H9 (cell line): Measurements from ENCODE around the gene MRPL43. TPM values are rescaled to one million over a fixed set of nuclear protein-coding genes. Genes with fewer than 3 reads are reported as not detected.

Experiments
- DNase-seq: peaks from one replicate; pipeline ENCODE4 v3.0.0-alpha.2; 2017
- H2AFZ ChIP-seq: one replicate; pipeline ENCODE4 v1.6.1; 2013; ENCODE audit warnings: mild to moderate bottlenecking, low read length, control low read depth, moderate library complexity
- H2AK5ac ChIP-seq: 2 replicates; pipeline ENCODE4 v1.6.1; 2013; ENCODE audit warnings: low read length, control low read depth, mixed read lengths; ENCODE audit not compliant: insufficient read length
- H2BK120ac ChIP-seq: one replicate; pipeline ENCODE4 v1.6.1; 2013; ENCODE audit warnings: low read depth, mild to moderate bottlenecking, low read length, control low read depth, inconsistent platforms; ENCODE audit not compliant: poor library complexity, severe bottlenecking
- H2BK12ac ChIP-seq: 2 replicates; pipeline ENCODE4 v1.6.1; 2013; ENCODE audit warnings: low read length, control low read depth, mixed read lengths, low read depth; ENCODE audit not compliant: insufficient read length
- H2BK15ac ChIP-seq: 2 replicates; pipeline ENCODE4 v1.6.1; 2013; ENCODE audit warnings: low read depth, low read length, control low read depth
- H2BK20ac ChIP-seq: one replicate; pipeline ENCODE4 v1.6.1; 2013; ENCODE audit warnings: low read depth, mild to moderate bottlenecking, low read length, control low read depth, inconsistent platforms; ENCODE audit not compliant: poor library complexity, severe bottlenecking
- H2BK5ac ChIP-seq: 2 replicates; pipeline ENCODE4 v1.6.1; 2013; ENCODE audit warnings: low read length, control low read depth, mixed read lengths; ENCODE audit not compliant: insufficient read length
- H3K14ac ChIP-seq: 2 replicates; pipeline ENCODE4 v1.6.1; 2013; ENCODE audit warnings: low read length, control low read depth; ENCODE audit not compliant: insufficient read depth
- H3K18ac ChIP-seq: 2 replicates; pipeline ENCODE4 v1.6.1; 2013; ENCODE audit warnings: low read depth, mild to moderate bottlenecking, mixed read lengths, low read length, control low read depth; ENCODE audit not compliant: insufficient read length
- H3K23ac ChIP-seq: 2 replicates; pipeline ENCODE4 v1.6.1; 2013; ENCODE audit warnings: low read length, control low read depth, mixed read lengths, low read depth; ENCODE audit not compliant: insufficient read length
- H3K23me2 ChIP-seq: 2 replicates; pipeline ENCODE4 v1.6.1; 2013; ENCODE audit warnings: low read depth, mild to moderate bottlenecking, mixed read lengths, low read length, control low read depth; ENCODE audit not compliant: insufficient read length, poor library complexity, severe bottlenecking
- H3K27ac ChIP-seq: 2 replicates; pipeline ENCODE4 v1.5.1; 2013; ENCODE audit warnings: low read length, control low read depth, mixed read lengths, low read depth; ENCODE audit not compliant: insufficient read length
- H3K27me3 ChIP-seq: 2 replicates; pipeline ENCODE4 v1.6.1; 2013; ENCODE audit warnings: low read length, control low read depth, inconsistent platforms; ENCODE audit not compliant: insufficient read depth
- H3K4ac ChIP-seq: 2 replicates; pipeline ENCODE4 v1.6.1; 2013; ENCODE audit warnings: low read depth, mild to moderate bottlenecking, control low read depth, inconsistent platforms, low read length, moderate library complexity
- H3K4me1 ChIP-seq: 2 replicates; pipeline ENCODE4 v1.6.1; 2013; ENCODE audit warnings: low read length, control low read depth, inconsistent platforms; ENCODE audit not compliant: insufficient read depth
- H3K4me2 ChIP-seq: 2 replicates; pipeline ENCODE4 v1.6.1; 2013; ENCODE audit warnings: low read length, control low read depth, mixed read lengths; ENCODE audit not compliant: insufficient read length, insufficient read depth
- H3K56ac ChIP-seq: 2 replicates; pipeline ENCODE4 v1.6.1; 2013; ENCODE audit warnings: low read depth, mild to moderate bottlenecking, mixed read lengths, low read length, control low read depth; ENCODE audit not compliant: insufficient read length
- H3K79me1 ChIP-seq: 2 replicates; pipeline ENCODE4 v1.6.1; 2013; ENCODE audit warnings: low read depth, mild to moderate bottlenecking, moderate library complexity, low read length, control low read depth, inconsistent platforms; ENCODE audit not compliant: insufficient read depth, poor library complexity, severe bottlenecking
- H3K79me2 ChIP-seq: 2 replicates; pipeline ENCODE4 v1.6.1; 2013; ENCODE audit warnings: low read length, control low read depth, inconsistent platforms; ENCODE audit not compliant: insufficient read depth
- H3K9ac ChIP-seq: 2 replicates; pipeline ENCODE4 v1.6.1; 2013; ENCODE audit warnings: low read length, control low read depth, mixed read lengths; ENCODE audit not compliant: insufficient read length; ENCODE audit errors: extremely low read depth
- H3K9me3 ChIP-seq: one replicate; pipeline ENCODE4 v1.6.1; 2013; ENCODE audit warnings: low read depth, low read length, inconsistent platforms; ENCODE audit not compliant: control insufficient read depth
- H3T11ph ChIP-seq: one replicate; pipeline ENCODE4 v1.6.1; 2013; ENCODE audit warnings: mild to moderate bottlenecking, low read length, control low read depth, inconsistent platforms
- H4K20me1 ChIP-seq: one replicate; pipeline ENCODE4 v1.6.1; 2013; ENCODE audit not compliant: control insufficient read depth, insufficient read length, insufficient read depth
- H4K5ac ChIP-seq: 2 replicates; pipeline ENCODE4 v1.6.1; 2013; ENCODE audit warnings: low read depth, mild to moderate bottlenecking, mixed read lengths, low read length, control low read depth; ENCODE audit not compliant: insufficient read length
- H4K8ac ChIP-seq: replicated peaks from 2 replicates; pipeline ENCODE4 v1.6.1; 2013; ENCODE audit warnings: low read length, control low read depth, mixed read lengths, low read depth; ENCODE audit not compliant: insufficient read length
- H4K91ac ChIP-seq: 2 replicates; pipeline ENCODE4 v1.6.1; 2013; ENCODE audit warnings: low read depth, mild to moderate bottlenecking, moderate library complexity, mixed read lengths, low read length, control low read depth; ENCODE audit not compliant: insufficient read length
- H3K27ac Mint-ChIP-seq, 3 experiments: 2 replicates in 2 of 3; 3 replicates in 1 of 3; pipeline ENCODE4 v1.8.0; 2020 to 2021; ENCODE audit warnings: mixed read lengths in 3 of 3, mild to moderate bottlenecking in 1 of 3, moderate library complexity in 1 of 3
- H3K27me3 Mint-ChIP-seq: 2 replicates; pipeline ENCODE4 v1.8.0; 2021; ENCODE audit warnings: low read depth, mild to moderate bottlenecking, moderate library complexity, mixed read lengths
- H3K36me3 Mint-ChIP-seq, 3 experiments: 2 replicates in 2 of 3; 3 replicates in 1 of 3; pipeline ENCODE4 v1.8.0; 2020 to 2021; ENCODE audit warnings: low read depth in 3 of 3, mixed read lengths in 3 of 3; ENCODE audit not compliant: insufficient read depth in 1 of 3
- H3K4me1 Mint-ChIP-seq, 2 experiments: 2 replicates each; pipeline ENCODE4 v1.8.0; 2020; ENCODE audit warnings: mixed read lengths in 2 of 2
- H3K4me3 Mint-ChIP-seq, 2 experiments: 2 replicates in 1 of 2; 3 replicates in 1 of 2; pipeline ENCODE4 v1.8.0; 2020 to 2021; ENCODE audit warnings: mild to moderate bottlenecking in 2 of 2, mixed read lengths in 2 of 2, moderate library complexity in 1 of 2
- H3K9me3 Mint-ChIP-seq, 2 experiments: 2 replicates in 1 of 2; 3 replicates in 1 of 2; pipeline ENCODE4 v1.8.0; 2020; ENCODE audit warnings: mild to moderate bottlenecking in 2 of 2, mixed read lengths in 2 of 2, moderate library complexity in 1 of 2
- CTCF ChIP-seq: fragments of 200-600 bp; sonication (generic); conservative IDR thresholded peaks from 3 replicates; pipeline ENCODE4 v1.8.0; 2021; ENCODE audit warnings: antibody characterized with exemption, mild to moderate bottlenecking
- WGBS: extraction: QIAGEN DNeasy Blood & Tissue Kit; methylation state at CpG from one replicate; pipeline ENCODE4 v1.1.7; 2013; ENCODE audit warnings: missing lambda C conversion rate, low lambda C conversion rate, mixed read lengths; ENCODE audit not compliant: insufficient read length; ENCODE audit errors: extremely low coverage; 5-methylcytosine and 5-hydroxymethylcytosine counted together
- total RNA-seq: library from RNA; stranded (reverse); gene quantifications from 2 replicates; pipeline ENCODE4 v1.2.1, GENCODE V29; 2021

MRPL43 gene
- total RNA-seq, 1 experiment from 2014 or later: 70.3 TPM

- no peaks in the 10 kb centered on the region for H3K4me1 ChIP-seq
- no CpG with 5 or more reads among the region's 6 CpGs for WGBS
- no peaks in the 10 kb centered on the region for H4K20me1 ChIP-seq
- H3K23ac ChIP-seq: no peak overlapping the region
- H2AK5ac ChIP-seq: no peak overlapping the region
- TF ChIP-seq CTCF: no peak
- Mint-ChIP-seq H3K9me3 (no peaks in the 10 kb centered on the region; a peak in 1 of 5 replicates), H3K4me1 (peaks cover 4% of the 10 kb centered on the region in 2 experiments; a peak in 3 of 4 replicates), H3K36me3 (peaks cover 5 to 24% (median 21%) of the 10 kb centered on the region in 3 experiments; a peak in 6 of 7 replicates), H3K27ac (no peak overlapping the region), H3K27me3 (no peaks in the 10 kb centered on the region; the same call in 1 of the 2 replicates), H3K4me3 (no peak overlapping the region)
- no peak overlapping the region for H4K91ac ChIP-seq
- H3K79me2 ChIP-seq: no peaks in the 10 kb centered on the region
- no peak overlapping the region for H3K18ac ChIP-seq
- no peak overlapping the region for H3K4ac ChIP-seq
- no peak overlapping the region for H3K14ac ChIP-seq
- no peak overlapping the region for H2BK5ac ChIP-seq
- no peak overlapping the region for H3K56ac ChIP-seq
- no peak overlapping the region for H4K5ac ChIP-seq
- H2AFZ ChIP-seq: no peak overlapping the region
- H2BK120ac ChIP-seq: no peak overlapping the region
- H3K27me3 ChIP-seq: no peaks in the 10 kb centered on the region
- H3K27ac ChIP-seq: no peak overlapping the region
- no peaks in the 10 kb centered on the region for H3K9me3 ChIP-seq
- no peak overlapping the region for H3T11ph ChIP-seq
- H3K23me2 ChIP-seq: no peaks in the 10 kb centered on the region
- no peak overlapping the region for H4K8ac ChIP-seq
- no peak overlapping the region for H2BK20ac ChIP-seq
- H2BK12ac ChIP-seq: no peak overlapping the region
- no peaks in the 10 kb centered on the region for H3K79me1 ChIP-seq
- H3K9ac ChIP-seq: no peak overlapping the region
- no peak overlapping the region for H3K4me2 ChIP-seq
- H2BK15ac ChIP-seq: no peak overlapping the region
- no peak for DNase-seq
These were observed 9.9 kb downstream of the MRPL43 start for GRCh38 chr10:100977436-100977835.
